ENCODE measurements around the gene TFIP11. TPM values are rescaled to one million over a fixed set of nuclear protein-coding genes. Genes with fewer than 3 reads are reported as not detected.

The TFIP11 gene
- total RNA-seq, 1 donor from 2014 or later = 30.3 TPM

DNA sequence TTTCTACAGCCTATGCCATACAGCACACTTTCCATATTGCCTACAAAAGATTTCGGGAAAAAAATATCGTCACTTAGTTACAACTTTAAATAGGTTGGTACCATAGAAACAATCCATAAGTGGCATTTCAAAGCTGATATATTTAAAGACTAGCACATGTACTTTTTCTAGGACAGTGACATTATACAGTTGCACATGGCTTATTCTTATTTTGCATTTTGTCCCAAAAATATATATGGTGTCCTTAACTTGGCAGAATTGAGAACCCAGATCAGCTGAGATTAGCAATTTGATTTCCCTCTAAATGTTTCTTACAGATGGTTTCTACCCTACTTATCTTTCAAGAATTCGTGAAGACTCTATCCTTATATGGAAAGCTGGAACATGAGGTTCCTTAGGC, 3.7 kb upstream of the TFIP11 start:
- no peaks in the 10 kb centered on the region for H3K9me3 ChIP-seq (ENCODE audit: control insufficient read depth in 3 of 3, low read length in 3 of 3)
- H3K27me3 ChIP-seq (ENCODE audit: control insufficient read depth in 3 of 3, insufficient read depth in 3 of 3, low read length in 3 of 3) = no peaks in the 10 kb centered on the region
- H3K36me3 ChIP-seq (ENCODE audit: control insufficient read depth in 3 of 3, insufficient read depth in 3 of 3, low read length in 3 of 3) = no peaks in the 10 kb centered on the region
- H3K9ac ChIP-seq (ENCODE audit: low read depth in 1 of 3, low read length in 3 of 3) = no peak overlapping the region
- H3K4me1 ChIP-seq (ENCODE audit: control insufficient read depth in 3 of 3, insufficient read depth in 3 of 3, low read length in 3 of 3) = peaks cover 17 to 31% (median 23%) of the 10 kb centered on the region in 3 donors
- no peak overlapping the region for H3K4me3 ChIP-seq (ENCODE audit: low read length in 3 of 3)
- H3K27ac ChIP-seq (ENCODE audit: low read depth, low read length) = no peak overlapping the region

DNA sequence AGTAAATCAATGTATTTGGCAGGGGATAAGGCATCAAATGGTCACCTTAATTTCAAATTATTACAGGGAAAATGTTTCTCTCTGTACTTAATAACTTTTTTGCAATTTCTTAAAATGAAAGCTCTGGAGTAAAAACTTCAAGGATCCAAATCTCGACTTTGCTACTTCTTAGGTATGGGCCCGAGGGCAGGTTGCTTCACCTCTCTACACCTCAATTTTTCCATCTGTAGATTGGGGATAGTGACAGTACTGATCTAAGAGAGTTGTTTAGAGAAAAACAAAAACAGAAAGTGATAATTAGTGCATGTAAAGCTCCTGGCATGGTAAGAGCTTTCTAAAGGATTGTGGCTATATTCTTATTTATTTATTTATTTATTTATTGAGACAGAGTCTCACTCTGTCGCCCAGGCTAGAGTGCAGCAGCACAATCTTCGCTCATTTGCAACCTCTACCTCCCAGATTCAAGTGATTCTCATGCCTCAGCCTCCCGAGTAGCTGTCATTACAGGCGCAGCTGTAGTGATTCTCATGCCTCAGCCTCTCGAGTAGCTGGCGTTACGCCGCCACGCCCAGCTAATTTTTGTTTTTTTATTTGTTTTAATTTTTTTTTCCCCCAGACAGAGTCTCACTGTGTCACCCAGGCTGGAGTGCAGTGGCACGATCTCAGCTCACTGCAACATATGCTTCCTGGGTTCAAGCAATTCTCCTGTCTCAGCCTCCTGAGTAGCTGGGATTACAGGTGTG, 2.3 kb upstream of the TFIP11 start:
- Histone ChIP-seq H3K4me3 (ENCODE audit: low read length in 3 of 3) (no peak overlapping the region), H3K27me3 (ENCODE audit: control insufficient read depth in 3 of 3, insufficient read depth in 3 of 3, low read length in 3 of 3) (no peaks in the 10 kb centered on the region), H3K9me3 (ENCODE audit: control insufficient read depth in 3 of 3, low read length in 3 of 3) (no peaks in the 10 kb centered on the region), H3K9ac (ENCODE audit: low read depth in 1 of 3, low read length in 3 of 3) (no peak overlapping the region), H3K36me3 (ENCODE audit: control insufficient read depth in 3 of 3, insufficient read depth in 3 of 3, low read length in 3 of 3) (peaks cover 5 to 6% (median 5%) of the 10 kb centered on the region in 3 donors), H3K27ac (ENCODE audit: low read depth, low read length) (no peak overlapping the region), H3K4me1 (ENCODE audit: control insufficient read depth in 3 of 3, insufficient read depth in 3 of 3, low read length in 3 of 3) (peaks cover 20 to 33% (median 23%) of the 10 kb centered on the region in 3 donors)

DNA sequence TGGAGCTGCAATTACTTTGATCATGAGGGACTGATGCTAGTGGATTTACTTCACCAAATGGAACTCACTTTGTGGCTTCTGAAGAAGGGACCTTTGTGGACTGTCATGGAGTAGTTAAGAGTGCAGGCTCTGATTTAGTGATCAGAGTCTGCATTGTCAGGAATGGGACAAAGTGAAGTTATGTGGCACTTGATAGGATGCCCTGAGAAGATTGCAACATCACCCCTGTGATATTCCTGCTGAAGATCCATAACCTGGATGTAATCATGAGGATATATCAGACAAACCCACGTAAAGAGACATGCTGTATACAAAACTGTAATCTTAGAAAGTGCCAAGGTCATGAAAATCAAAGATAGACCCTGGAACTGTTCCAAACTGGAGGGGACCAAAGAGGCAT, 1.6 kb upstream of the TFIP11 start:
- Histone ChIP-seq H3K9ac (ENCODE audit: low read depth in 1 of 3, low read length in 3 of 3) (no peak overlapping the region), H3K9me3 (ENCODE audit: control insufficient read depth in 3 of 3, low read length in 3 of 3) (no peaks in the 10 kb centered on the region), H3K4me3 (ENCODE audit: low read length in 3 of 3) (no peak overlapping the region), H3K27ac (ENCODE audit: low read depth, low read length) (no peak overlapping the region), H3K27me3 (ENCODE audit: control insufficient read depth in 3 of 3, insufficient read depth in 3 of 3, low read length in 3 of 3) (no peaks in the 10 kb centered on the region), H3K4me1 (ENCODE audit: control insufficient read depth in 3 of 3, insufficient read depth in 3 of 3, low read length in 3 of 3) (peaks cover 20 to 33% (median 23%) of the 10 kb centered on the region in 3 donors), H3K36me3 (ENCODE audit: control insufficient read depth in 3 of 3, insufficient read depth in 3 of 3, low read length in 3 of 3) (peaks cover 13% of the 10 kb centered on the region in 3 donors)

DNA sequence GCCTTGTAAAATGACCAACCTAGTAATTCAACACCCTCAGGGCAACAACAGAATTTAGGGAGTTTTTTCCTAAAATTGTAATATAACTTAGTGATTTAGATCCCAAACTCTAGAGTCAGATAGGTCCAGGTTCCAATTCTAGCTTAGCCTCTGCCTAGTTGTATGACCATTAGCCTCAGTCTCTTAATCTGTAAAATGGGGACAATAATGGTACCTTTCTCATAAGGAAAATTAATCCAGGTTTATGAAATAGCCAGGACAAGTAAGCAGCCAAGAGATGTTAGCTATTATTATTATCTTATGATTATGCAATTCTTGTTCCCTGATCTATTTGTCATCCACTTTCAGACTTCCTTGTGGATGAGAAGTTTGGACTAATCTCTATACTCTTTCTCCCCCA, 4.1 kb downstream of the TFIP11 start:
- peaks cover 29 to 35% (median 30%) of the 10 kb centered on the region in 3 donors for H3K4me1 ChIP-seq (ENCODE audit: control insufficient read depth in 3 of 3, insufficient read depth in 3 of 3, low read length in 3 of 3)
- peaks cover 38 to 55% (median 49%) of the 10 kb centered on the region in 3 donors for H3K36me3 ChIP-seq (ENCODE audit: control insufficient read depth in 3 of 3, insufficient read depth in 3 of 3, low read length in 3 of 3)
- H3K27ac ChIP-seq (ENCODE audit: low read depth, low read length) = no peak overlapping the region
- H3K4me3 ChIP-seq (ENCODE audit: low read length in 3 of 3) = no peak overlapping the region
- no peaks in the 10 kb centered on the region for H3K9me3 ChIP-seq (ENCODE audit: control insufficient read depth in 3 of 3, low read length in 3 of 3)
- H3K9ac ChIP-seq (ENCODE audit: low read depth in 1 of 3, low read length in 3 of 3) = no peak overlapping the region
- no peaks in the 10 kb centered on the region for H3K27me3 ChIP-seq (ENCODE audit: control insufficient read depth in 3 of 3, insufficient read depth in 3 of 3, low read length in 3 of 3)

DNA sequence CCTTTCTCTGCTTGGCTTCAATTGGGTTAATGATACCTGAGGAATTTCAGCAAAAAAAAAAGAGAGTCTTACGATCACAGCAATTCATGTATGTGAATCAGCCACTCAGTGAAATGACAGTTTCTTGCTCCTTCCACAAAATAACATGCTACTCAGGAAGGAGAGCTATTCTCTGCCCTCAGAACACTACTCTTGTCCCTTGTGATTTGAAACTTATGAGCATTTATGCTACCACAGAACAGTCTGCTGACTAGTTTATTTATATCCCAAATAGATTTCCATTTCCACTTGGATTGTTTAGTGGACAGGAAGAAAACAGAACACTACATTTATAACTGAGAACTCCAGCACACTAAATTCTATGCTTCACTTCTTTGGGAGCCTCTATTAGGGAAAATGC, 8.5 kb downstream of the TFIP11 start:
- Histone ChIP-seq H3K27me3 (ENCODE audit: control insufficient read depth in 3 of 3, insufficient read depth in 3 of 3, low read length in 3 of 3) (no peaks in the 10 kb centered on the region), H3K9me3 (ENCODE audit: control insufficient read depth in 3 of 3, low read length in 3 of 3) (no peaks in the 10 kb centered on the region), H3K27ac (ENCODE audit: low read depth, low read length) (peak overlapping the region; percentile 94), H3K4me1 (ENCODE audit: control insufficient read depth in 3 of 3, insufficient read depth in 3 of 3, low read length in 3 of 3) (peaks cover 28 to 44% (median 34%) of the 10 kb centered on the region in 3 donors), H3K4me3 (ENCODE audit: low read length in 3 of 3) (peak overlapping the region; percentile 49 to 58 (median 52)), H3K9ac (ENCODE audit: low read depth in 1 of 3, low read length in 3 of 3) (peak overlapping the region; percentile 69 to 75 (median 71)), H3K36me3 (ENCODE audit: control insufficient read depth in 3 of 3, insufficient read depth in 3 of 3, low read length in 3 of 3) (peaks cover 43 to 75% (median 66%) of the 10 kb centered on the region in 3 donors)

DNA sequence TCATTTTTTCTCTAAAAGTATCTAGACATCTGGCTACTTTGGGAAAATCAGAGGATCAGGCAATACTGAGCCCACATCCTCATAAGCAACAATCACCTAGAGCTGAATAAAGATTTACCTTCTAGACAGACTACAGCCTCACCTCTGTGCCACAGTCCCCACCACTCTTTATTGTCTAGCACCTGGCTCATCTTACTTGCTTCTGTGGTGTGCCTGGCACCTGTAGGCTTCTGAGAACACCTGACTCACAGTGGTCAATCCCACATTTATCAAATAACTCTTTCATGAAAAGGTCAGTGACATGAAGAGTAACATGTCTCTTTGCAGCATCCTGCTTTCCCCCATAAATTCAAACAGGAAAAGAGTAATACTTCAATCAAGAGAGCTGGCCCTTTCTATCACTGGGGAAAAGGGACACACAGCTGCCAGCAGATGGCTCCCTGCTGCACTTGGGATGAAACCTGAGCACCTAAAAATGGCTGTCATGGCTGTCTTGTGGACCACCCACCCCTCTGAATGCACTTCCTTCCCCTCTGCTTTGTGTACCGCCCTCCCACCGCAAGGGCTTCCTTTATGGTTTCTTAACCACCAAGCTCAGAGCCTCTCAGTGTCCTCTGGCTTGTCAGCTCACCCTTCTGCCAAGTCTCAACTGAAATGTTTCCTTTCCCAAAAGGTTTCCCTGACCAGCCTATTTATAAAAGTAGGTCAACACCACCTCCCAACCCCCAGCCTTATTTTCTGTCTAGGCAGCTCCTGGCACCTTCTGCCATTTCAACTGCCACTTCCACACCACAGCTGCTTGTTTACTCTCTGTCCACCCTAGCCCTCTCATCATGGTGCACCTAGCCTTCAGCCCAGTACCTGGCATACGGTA, 9.3 kb downstream of the TFIP11 start:
- Histone ChIP-seq H3K9ac (ENCODE audit: low read depth in 1 of 3, low read length in 3 of 3) (peak overlapping the region; percentile 69 to 75 (median 71)), H3K36me3 (ENCODE audit: control insufficient read depth in 3 of 3, insufficient read depth in 3 of 3, low read length in 3 of 3) (peaks cover 42 to 73% (median 67%) of the 10 kb centered on the region in 3 donors), H3K9me3 (ENCODE audit: control insufficient read depth in 3 of 3, low read length in 3 of 3) (no peaks in the 10 kb centered on the region), H3K27me3 (ENCODE audit: control insufficient read depth in 3 of 3, insufficient read depth in 3 of 3, low read length in 3 of 3) (no peaks in the 10 kb centered on the region), H3K4me1 (ENCODE audit: control insufficient read depth in 3 of 3, insufficient read depth in 3 of 3, low read length in 3 of 3) (peaks cover 28 to 45% (median 34%) of the 10 kb centered on the region in 3 donors), H3K4me3 (ENCODE audit: low read length in 3 of 3) (peak overlapping the region; percentile 49 to 58 (median 52)), H3K27ac (ENCODE audit: low read depth, low read length) (peak overlapping the region; percentile 94)

DNA sequence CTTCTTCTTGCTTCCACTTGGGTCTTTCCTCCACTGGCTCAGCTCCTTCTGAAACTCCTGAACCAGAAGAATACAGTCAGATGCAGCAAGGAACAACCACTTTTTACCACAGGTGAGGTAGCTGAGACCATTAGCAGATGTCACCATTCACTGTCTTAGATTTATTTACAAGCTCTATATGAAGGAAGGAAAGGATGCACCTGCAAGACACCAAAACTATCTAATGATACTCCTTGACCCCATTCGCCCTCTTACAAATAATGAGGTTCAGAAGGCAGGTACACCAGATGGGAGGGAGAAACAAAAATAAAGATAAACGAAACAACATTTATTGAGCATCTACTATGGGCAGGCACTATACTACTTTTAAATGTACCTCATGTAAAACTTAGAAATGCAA, 10.3 kb downstream of the TFIP11 start:
- Histone ChIP-seq H3K27ac (ENCODE audit: low read depth, low read length) (peak overlapping the region; percentile 94), H3K9me3 (ENCODE audit: control insufficient read depth in 3 of 3, low read length in 3 of 3) (no peaks in the 10 kb centered on the region), H3K4me3 (ENCODE audit: low read length in 3 of 3) (peak overlapping the region in 1 of 3 donors; percentile 58), H3K4me1 (ENCODE audit: control insufficient read depth in 3 of 3, insufficient read depth in 3 of 3, low read length in 3 of 3) (peaks cover 28 to 45% (median 34%) of the 10 kb centered on the region in 3 donors), H3K27me3 (ENCODE audit: control insufficient read depth in 3 of 3, insufficient read depth in 3 of 3, low read length in 3 of 3) (no peaks in the 10 kb centered on the region), H3K36me3 (ENCODE audit: control insufficient read depth in 3 of 3, insufficient read depth in 3 of 3, low read length in 3 of 3) (peaks cover 44 to 75% (median 65%) of the 10 kb centered on the region in 3 donors), H3K9ac (ENCODE audit: low read depth in 1 of 3, low read length in 3 of 3) (peak overlapping the region in 1 of 3 donors; percentile 69)

DNA sequence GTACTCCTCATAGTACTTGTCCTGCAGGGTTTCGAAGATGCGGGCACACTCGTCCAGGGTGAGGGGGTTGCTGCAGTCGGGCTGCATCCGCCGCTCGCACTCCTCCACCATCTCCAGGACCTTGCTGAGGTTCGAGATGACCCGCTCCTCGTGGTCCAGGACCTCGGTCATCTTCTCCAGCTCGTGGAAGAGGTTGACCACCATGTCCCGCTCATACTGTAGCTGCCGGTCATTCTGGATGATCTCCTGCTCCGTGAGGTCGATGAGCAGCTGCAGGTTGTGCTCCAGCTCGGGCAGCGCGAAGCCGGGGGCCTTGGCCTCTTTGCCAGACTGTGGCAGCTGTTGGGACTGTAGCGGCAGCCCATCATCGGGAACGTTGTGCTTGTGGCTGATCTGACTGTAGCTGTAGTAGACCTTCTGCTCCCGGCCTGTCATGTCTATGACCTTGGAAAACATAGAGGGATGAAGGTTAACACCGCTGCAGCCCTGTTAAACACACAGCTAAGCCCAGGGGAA, 13.0 kb downstream of the TFIP11 start:
- Histone ChIP-seq H3K4me3 (ENCODE audit: low read length in 3 of 3) (no peak overlapping the region), H3K4me1 (ENCODE audit: control insufficient read depth in 3 of 3, insufficient read depth in 3 of 3, low read length in 3 of 3) (peaks cover 25 to 41% (median 32%) of the 10 kb centered on the region in 3 donors), H3K27me3 (ENCODE audit: control insufficient read depth in 3 of 3, insufficient read depth in 3 of 3, low read length in 3 of 3) (no peaks in the 10 kb centered on the region), H3K36me3 (ENCODE audit: control insufficient read depth in 3 of 3, insufficient read depth in 3 of 3, low read length in 3 of 3) (peaks cover 53 to 75% (median 63%) of the 10 kb centered on the region in 3 donors), H3K27ac (ENCODE audit: low read depth, low read length) (peak overlapping the region; percentile 25), H3K9ac (ENCODE audit: low read depth in 1 of 3, low read length in 3 of 3) (peak overlapping the region in 1 of 3 donors; percentile 66), H3K9me3 (ENCODE audit: control insufficient read depth in 3 of 3, low read length in 3 of 3) (no peaks in the 10 kb centered on the region)

DNA sequence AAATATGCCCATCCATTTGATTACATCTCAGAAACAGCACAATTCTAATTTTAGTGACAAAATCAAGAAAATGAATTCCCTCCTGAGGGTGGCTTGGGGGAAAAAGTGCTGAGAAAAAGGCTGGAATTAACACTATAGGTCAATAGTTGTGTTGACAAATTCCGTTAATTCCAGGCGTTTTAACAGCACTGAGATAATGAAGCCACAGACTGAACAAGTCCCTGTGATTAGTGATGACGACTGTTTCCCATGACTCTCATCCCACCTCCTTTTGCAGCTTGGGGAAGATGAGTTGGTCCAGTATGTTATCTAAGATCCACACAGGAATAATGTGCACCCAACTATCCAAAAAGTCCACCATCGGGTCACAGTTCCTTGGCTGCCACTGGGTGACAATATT, 15.8 kb downstream of the TFIP11 start:
- Histone ChIP-seq H3K27ac (ENCODE audit: low read depth, low read length) (no peak overlapping the region), H3K9ac (ENCODE audit: low read depth in 1 of 3, low read length in 3 of 3) (no peak overlapping the region), H3K4me1 (ENCODE audit: control insufficient read depth in 3 of 3, insufficient read depth in 3 of 3, low read length in 3 of 3) (peaks cover 2 to 17% (median 8%) of the 10 kb centered on the region in 3 donors), H3K36me3 (ENCODE audit: control insufficient read depth in 3 of 3, insufficient read depth in 3 of 3, low read length in 3 of 3) (peaks cover 64 to 74% (median 72%) of the 10 kb centered on the region in 3 donors), H3K9me3 (ENCODE audit: control insufficient read depth in 3 of 3, low read length in 3 of 3) (no peaks in the 10 kb centered on the region), H3K27me3 (ENCODE audit: control insufficient read depth in 3 of 3, insufficient read depth in 3 of 3, low read length in 3 of 3) (no peaks in the 10 kb centered on the region), H3K4me3 (ENCODE audit: low read length in 3 of 3) (no peak overlapping the region)
